ENCODE results near the gene FAM81B. TPM values are rescaled to one million over a fixed set of nuclear protein-coding genes. Genes with fewer than 3 reads are reported as not detected.
"Not testable (repeated sequence)": the region's sequence is repeated elsewhere in the genome, so short reads cannot be mapped to it uniquely, and the experiment has no call there.

FAM81B gene
- total and polyA plus RNA-seq, 7 donors = not detected

- no peak overlapping the region for H3K4me3 ChIP-seq
- no peaks in the 10 kb centered on the region for H3K36me3 ChIP-seq
- H3K27me3 ChIP-seq = no peaks in the 10 kb centered on the region
- TF ChIP-seq EP300 (IDR thresholded peaks at IDR 0.05) (no peak), CTCF (IDR thresholded peaks at IDR 0.05) (no peak), POLR2A (IDR thresholded peaks at IDR 0.05) (no peak), POLR2AphosphoS5 (IDR thresholded peaks at IDR 0.05) (no peak)
- 71 to 84% methylated on average over 5 of the region's 5 CpGs for WGBS, 2 donors
- no peaks in the 10 kb centered on the region for H3K4me1 ChIP-seq
- no peak overlapping the region for H3K27ac ChIP-seq
- intact Hi-C loops (cut with DNase I) = no loop called here
- DNase-seq = no peak
- no peaks in the 10 kb centered on the region for H3K9me3 ChIP-seq
Observed at GRCh38 chr5:95384485-95385213, 6.5 kb upstream of the FAM81B start.

- intact Hi-C loops (cut with DNase I) = no loop called here
- WGBS, 2 donors = 93 to 95% methylated on average over 1 of the region's 1 CpG
Observed at GRCh38 chr5:95385334-95385733, 5.8 kb upstream of the FAM81B start.

GRCh38 chr5:95391965-95392364 is 799 bp downstream of the FAM81B start:
- H3K27me3 ChIP-seq; H3K4me3 ChIP-seq; H3K9me3 ChIP-seq; H3K36me3 ChIP-seq; DNase-seq; H3K4me1 ChIP-seq; intact Hi-C loops (cut with DNase I); H3K27ac ChIP-seq: not testable (repeated sequence)
- 70 to 90% methylated on average over 3 of the region's 3 CpGs for WGBS, 2 donors

More at GRCh38 chr5:95385334-95385733, 5.8 kb upstream of the FAM81B start:
- H3K27ac ChIP-seq = no peak overlapping the region
- TF ChIP-seq POLR2AphosphoS5 (IDR thresholded peaks at IDR 0.05) (no peak), POLR2A (IDR thresholded peaks at IDR 0.05) (no peak), CTCF (IDR thresholded peaks at IDR 0.05) (no peak), EP300 (IDR thresholded peaks at IDR 0.05) (no peak)
- no peak for DNase-seq
- no peaks in the 10 kb centered on the region for H3K9me3 ChIP-seq
- H3K27me3 ChIP-seq = no peaks in the 10 kb centered on the region
- no peak overlapping the region for H3K4me3 ChIP-seq
- H3K36me3 ChIP-seq = no peaks in the 10 kb centered on the region
- H3K4me1 ChIP-seq = no peaks in the 10 kb centered on the region

GRCh38 chr5:95392593-95393182 is 1.5 kb downstream of the FAM81B start:
- Histone ChIP-seq H3K36me3 (no peaks in the 10 kb centered on the region), H3K4me1 (no peaks in the 10 kb centered on the region), H3K9me3 (no peaks in the 10 kb centered on the region), H3K27me3 (no peaks in the 10 kb centered on the region), H3K4me3 (no peak overlapping the region), H3K27ac (no peak overlapping the region)
- TF ChIP-seq POLR2A (IDR thresholded peaks at IDR 0.05) (no peak), EP300 (IDR thresholded peaks at IDR 0.05) (no peak), CTCF (IDR thresholded peaks at IDR 0.05) (no peak), POLR2AphosphoS5 (IDR thresholded peaks at IDR 0.05) (no peak)
- DNase-seq = no peak
- WGBS, 2 donors = 0 to 1% methylated on average over 1 of the region's 1 CpG
- intact Hi-C loops (cut with DNase I) = no loop called here

GRCh38 chr5:95393279-95393678 is 2.1 kb downstream of the FAM81B start:
- H3K4me1 ChIP-seq = no peaks in the 10 kb centered on the region
- intact Hi-C loops (cut with DNase I) = no loop called here
- no peaks in the 10 kb centered on the region for H3K36me3 ChIP-seq
- TF ChIP-seq POLR2A (IDR thresholded peaks at IDR 0.05) (no peak), EP300 (IDR thresholded peaks at IDR 0.05) (no peak), CTCF (IDR thresholded peaks at IDR 0.05) (no peak), POLR2AphosphoS5 (IDR thresholded peaks at IDR 0.05) (no peak)
- H3K27me3 ChIP-seq = no peaks in the 10 kb centered on the region
- no peak overlapping the region for H3K27ac ChIP-seq
- no peaks in the 10 kb centered on the region for H3K9me3 ChIP-seq
- no peak overlapping the region for H3K4me3 ChIP-seq
- WGBS, 2 donors = 77 to 89% methylated on average over 1 of the region's 1 CpG
- no peak for DNase-seq

Measured in sigmoid colon (tissue), 7 donors.